ENCODE data around the gene PRKCZ. TPM values are rescaled to one million over a fixed set of nuclear protein-coding genes. Genes with fewer than 3 reads are reported as not detected.
A peak's percentile ranks its signal among the peaks of the same experiment; 100 is the strongest.

The PRKCZ gene
- total RNA-seq, 4 donors from 2014 or later = 0.29 to 8.8 (median 3.9) TPM

GRCh38 chr1:2173546-2174347 lies 123.5 kb downstream of the PRKCZ start:
- no peaks in the 10 kb centered on the region for H3K36me3 ChIP-seq
- TF ChIP-seq POLR2A (IDR thresholded peaks at IDR 0.05) (no peak), CTCF (IDR thresholded peaks at IDR 0.05) (no peak)
- no peak overlapping the region for H3K27ac ChIP-seq
- no peaks in the 10 kb centered on the region for H3K4me1 ChIP-seq
- no peaks in the 10 kb centered on the region for H3K9me3 ChIP-seq
- H3K27me3 ChIP-seq = no peaks in the 10 kb centered on the region
- intact Hi-C loops (cut with DNase I; ENCODE audit: low total_unique reads) = no loop called here
- H3K4me3 ChIP-seq = no peak overlapping the region
- no peak for DNase-seq

GRCh38 chr1:2174348-2175054 lies 124.3 kb downstream of the PRKCZ start:
- Histone ChIP-seq H3K27ac (peak overlapping the region; percentile 25 to 50), H3K4me3 (peak overlapping the region; percentile 28 to 35), H3K9me3 (no peaks in the 10 kb centered on the region), H3K36me3 (no peaks in the 10 kb centered on the region), H3K4me1 (no peaks in the 10 kb centered on the region), H3K27me3 (no peaks in the 10 kb centered on the region)
- TF ChIP-seq CTCF (IDR thresholded peaks at IDR 0.05) (peak; percentile 78 to 94 (median 89)), POLR2A (IDR thresholded peaks at IDR 0.05) (peak in 1 of 2 donors; percentile 13)
- DNase-seq = peak; percentile 65 to 73
- intact Hi-C loops (cut with DNase I; ENCODE audit: low total_unique reads) = no loop called here

- intact Hi-C loops (cut with DNase I; ENCODE audit: low total_unique reads) = no loop called here
- H3K4me3 ChIP-seq = peak overlapping the region; percentile 28 to 35
- H3K36me3 ChIP-seq = no peaks in the 10 kb centered on the region
- no peaks in the 10 kb centered on the region for H3K4me1 ChIP-seq
- no peak for DNase-seq
- no peaks in the 10 kb centered on the region for H3K9me3 ChIP-seq
- no peaks in the 10 kb centered on the region for H3K27me3 ChIP-seq
- TF ChIP-seq POLR2A (IDR thresholded peaks at IDR 0.05) (no peak), CTCF (IDR thresholded peaks at IDR 0.05) (no peak)
- peak overlapping the region; percentile 25 to 50 for H3K27ac ChIP-seq
These were observed 124.8 kb downstream of the PRKCZ start for GRCh38 chr1:2175055-2175414.

- H3K27me3 ChIP-seq = no peaks in the 10 kb centered on the region
- H3K9me3 ChIP-seq = no peaks in the 10 kb centered on the region
- TF ChIP-seq CTCF (IDR thresholded peaks at IDR 0.05) (peak in 2 of 4 experiments; percentile 7 to 29), POLR2A (IDR thresholded peaks at IDR 0.05) (no peak)
- peak overlapping the region in 1 of 2 donors; percentile 21 for H3K4me3 ChIP-seq
- peak overlapping the region in 1 of 2 donors; percentile 18 for H3K27ac ChIP-seq
- DNase-seq = peak in 1 of 2 donors; percentile 51
- H3K4me1 ChIP-seq = no peaks in the 10 kb centered on the region
- intact Hi-C loops (cut with DNase I; ENCODE audit: low total_unique reads) = no loop called here
- H3K36me3 ChIP-seq = no peaks in the 10 kb centered on the region
These were observed 125.7 kb downstream of the PRKCZ start for GRCh38 chr1:2175681-2176454.

Measured in uterus (tissue), 4 donors.